HEK293 (cell line): ENCODE data around the gene MALSU1.
A peak's percentile ranks its signal among the peaks of the same experiment; 100 is the strongest.

Experiments used
- CTCF ChIA-PET: fragments of 350-600 bp; formaldehyde crosslinking; extraction: SDS; loops from one replicate; lab custom pipeline; 2021; ENCODE audit warnings: antibody characterized with exemption; lab: Yijun Ruan, JAX
- POLR2A ChIA-PET: fragments of 300-600 bp; formaldehyde crosslinking; extraction: SDS; loops from one replicate; lab custom pipeline; 2020; ENCODE audit warnings: antibody characterized with exemption, inconsistent platforms; lab: Yijun Ruan, JAX
- H3K27ac ChIP-seq: fragments of 200-500 bp; sonication (Bioruptor generic); 2 replicates; pipeline ENCODE4 v1.5.1; 2014; ENCODE audit warnings: low read depth, low read length, control low read depth, inconsistent platforms; ENCODE audit errors: extremely low read depth
- H3K36me3 ChIP-seq, 2 experiments: fragments of 200-500 bp in 1 of 2; sonication (Bioruptor generic) in 1 of 2; 1 replicate in 1 of 2; 2 replicates in 1 of 2; pipeline ENCODE4 v1.5.1; 2014 to 2017; ENCODE audit warnings: inconsistent platforms in 2 of 2, low read length in 2 of 2; ENCODE audit not compliant: control insufficient read depth in 2 of 2, insufficient read depth in 1 of 2
- H3K4me1 ChIP-seq: fragments of 200-500 bp; sonication (Bioruptor generic); 2 replicates; pipeline ENCODE4 v1.5.1; 2014; ENCODE audit warnings: mild to moderate bottlenecking, low read length, inconsistent platforms; ENCODE audit not compliant: control insufficient read depth, insufficient read depth
- H3K4me3 ChIP-seq: 2 replicates; pipeline ENCODE4 v1.5.1; 2011; ENCODE audit warnings: low read depth, mild to moderate bottlenecking, control low read depth, low read length, moderate library complexity
- H3K9me3 ChIP-seq: fragments of 200-500 bp; sonication (Bioruptor generic); 2 replicates; pipeline ENCODE4 v1.5.1; 2014; ENCODE audit warnings: low read depth, low read length, inconsistent platforms; ENCODE audit not compliant: control insufficient read depth, insufficient read depth
- KLF9 ChIP-seq: fragments of 450-650 bp; formaldehyde crosslinking; IDR thresholded peaks from 2 replicates; pipeline ENCODE4 v1.5.1; 2016; ENCODE audit warnings: missing biosample characterization, missing genetic modification characterization, low read depth
- MZF1 ChIP-seq: fragments of 450-650 bp; formaldehyde crosslinking; IDR thresholded peaks from 2 replicates; pipeline ENCODE4 v1.5.1; 2017; ENCODE audit warnings: missing biosample characterization, missing genetic modification characterization, borderline replicate concordance
- SCRT2 ChIP-seq: fragments of 450-650 bp; formaldehyde crosslinking; IDR thresholded peaks from 2 replicates; pipeline ENCODE4 v1.5.1; 2016; ENCODE audit warnings: missing biosample characterization, missing genetic modification characterization
- SP7 ChIP-seq: fragments of 450-650 bp; formaldehyde crosslinking; IDR thresholded peaks from 2 replicates; pipeline ENCODE4 v1.5.1; 2016; ENCODE audit warnings: missing biosample characterization, missing genetic modification characterization
- ZBTB17 ChIP-seq: fragments of 450-650 bp; formaldehyde crosslinking; IDR thresholded peaks from 2 replicates; pipeline ENCODE4 v1.5.1; 2016; ENCODE audit warnings: missing biosample characterization, missing genetic modification characterization
- ZBTB21 ChIP-seq: fragments of 450-650 bp; formaldehyde crosslinking; IDR thresholded peaks from 2 replicates; pipeline ENCODE4 v1.5.1; 2017; ENCODE audit warnings: missing biosample characterization, missing genetic modification characterization
- ZEB2 ChIP-seq: fragments of 450-650 bp; formaldehyde crosslinking; IDR thresholded peaks from 2 replicates; pipeline ENCODE4 v1.5.1; 2016; ENCODE audit warnings: missing biosample characterization, missing genetic modification characterization
- ZNF146 ChIP-seq: fragments of 450-650 bp; formaldehyde crosslinking; IDR thresholded peaks from 2 replicates; pipeline ENCODE4 v1.5.1; 2016; ENCODE audit warnings: missing biosample characterization, missing genetic modification characterization
- ZNF221 ChIP-seq: fragments of 450-650 bp; formaldehyde crosslinking; IDR thresholded peaks from 2 replicates; pipeline ENCODE4 v1.5.1; 2017; ENCODE audit warnings: missing biosample characterization, missing genetic modification characterization, borderline replicate concordance
- ZNF48 ChIP-seq: fragments of 450-650 bp; formaldehyde crosslinking; IDR thresholded peaks from 2 replicates; pipeline ENCODE4 v1.5.1; 2016; ENCODE audit warnings: missing biosample characterization, missing genetic modification characterization
- ZNF514 ChIP-seq: fragments of 450-650 bp; formaldehyde crosslinking; IDR thresholded peaks from 2 replicates; pipeline ENCODE4 v1.5.1; 2016; ENCODE audit warnings: missing biosample characterization, missing genetic modification characterization
- ZNF529 ChIP-seq: fragments of 450-650 bp; formaldehyde crosslinking; IDR thresholded peaks from 2 replicates; pipeline ENCODE4 v1.5.1; 2017; ENCODE audit warnings: missing genetic modification characterization, missing biosample characterization; ENCODE audit not compliant: insufficient replicate concordance
- ZNF629 ChIP-seq: fragments of 450-650 bp; formaldehyde crosslinking; IDR thresholded peaks from 2 replicates; pipeline ENCODE4 v1.5.1; 2017; ENCODE audit warnings: missing biosample characterization, missing genetic modification characterization
- ZNF660 ChIP-seq: fragments of 450-650 bp; IDR thresholded peaks from 2 replicates; pipeline ENCODE4 v1.5.1; 2018; ENCODE audit warnings: missing biosample characterization, mild to moderate bottlenecking, missing genetic modification characterization
- ZNF670 ChIP-seq: fragments of 450-650 bp; formaldehyde crosslinking; IDR thresholded peaks from 2 replicates; pipeline ENCODE4 v1.5.1; 2016; ENCODE audit warnings: missing biosample characterization, missing genetic modification characterization, low read depth
- ZNF785 ChIP-seq: fragments of 450-650 bp; formaldehyde crosslinking; IDR thresholded peaks from 2 replicates; pipeline ENCODE4 v1.5.1; 2016; ENCODE audit warnings: missing biosample characterization, missing genetic modification characterization
- TF ChIP-seq, protein P1 (sequence below): fragments of 450-650 bp; formaldehyde crosslinking; IDR thresholded peaks from 2 replicates; pipeline ENCODE4 v1.5.1; 2016; ENCODE audit warnings: missing biosample characterization, missing genetic modification characterization, low read depth
- TF ChIP-seq, protein P2 (sequence below): fragments of 450-650 bp; formaldehyde crosslinking; IDR thresholded peaks from 2 replicates; pipeline ENCODE4 v1.5.1; 2016; ENCODE audit warnings: missing biosample characterization, missing genetic modification characterization
- TF ChIP-seq, protein P3 (sequence below): fragments of 450-650 bp; formaldehyde crosslinking; IDR thresholded peaks from 2 replicates; pipeline ENCODE4 v1.5.1; 2016; ENCODE audit warnings: missing biosample characterization, missing genetic modification characterization

Gene MALSU1

DNA sequence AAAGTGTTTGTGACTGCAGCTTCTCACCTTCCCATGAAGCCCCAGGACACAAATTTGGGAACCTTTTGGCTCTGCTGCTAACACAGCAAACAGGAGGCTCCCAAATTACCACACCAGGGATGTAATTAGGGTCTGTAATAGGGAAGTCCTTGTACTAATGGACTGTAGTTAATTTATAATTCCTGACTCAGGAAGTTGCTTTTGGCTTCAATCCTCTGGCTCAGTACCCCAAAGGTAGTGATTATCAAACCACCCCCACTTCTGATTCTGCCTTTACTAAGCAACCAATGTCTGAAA, 3.8 kb upstream of the MALSU1 start:
- H3K4me3 ChIP-seq: no peak overlapping the region
- no peaks in the 10 kb centered on the region for H3K9me3 ChIP-seq
- H3K36me3 ChIP-seq: no peaks in the 10 kb centered on the region
- TF ChIP-seq ZEB2 (tag by site-specific recombination) (no peak), SP7 (peak; percentile 63)
- no peak overlapping the region for H3K27ac ChIP-seq
- CTCF ChIA-PET: interaction anchor here (0.6 to 1.1 kb wide), 2 partner anchors 12 to 19 kb away, joined by 3 read pairs; no protein-coding TSS in a partner anchor
- POLR2A ChIA-PET: no interaction called here
- peaks cover 2% of the 10 kb centered on the region for H3K4me1 ChIP-seq

DNA sequence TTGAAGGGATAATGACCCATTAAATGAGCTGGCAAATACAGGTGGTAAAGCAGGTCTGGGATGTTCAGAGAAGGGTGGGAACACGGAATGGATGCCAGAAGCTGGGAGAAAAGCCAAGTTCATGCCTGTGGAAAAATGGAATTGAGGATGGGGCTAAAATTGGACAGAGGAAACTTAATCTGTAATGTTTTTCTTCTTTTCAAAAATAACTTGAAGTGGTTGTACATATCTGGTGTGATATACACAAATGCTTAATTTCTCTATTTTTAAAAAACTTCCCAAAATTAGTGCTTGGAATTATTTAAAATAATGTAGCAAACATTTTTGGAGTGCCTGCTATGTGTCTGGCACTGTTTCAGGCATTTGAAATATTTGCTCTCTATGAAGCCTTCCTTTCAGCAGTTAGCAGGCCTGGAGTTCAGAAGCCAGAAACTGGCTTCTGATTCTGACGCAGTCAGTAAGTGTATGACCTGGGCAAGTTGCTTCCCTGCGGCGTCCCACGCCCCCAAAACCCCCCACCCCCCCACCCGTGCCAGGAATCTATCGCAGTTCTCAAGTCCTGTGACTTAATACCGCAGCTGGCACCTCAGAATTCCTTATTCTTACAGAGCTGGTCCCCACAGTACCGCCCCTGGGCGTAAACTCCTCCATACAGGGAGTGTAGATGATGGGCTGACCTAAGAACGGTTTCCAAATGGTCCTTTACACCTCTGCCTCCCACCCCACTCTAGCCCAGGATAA, 828 bp upstream of the MALSU1 start:
- TF ChIP-seq ZNF660 (tag by site-specific recombination) (no peak), MZF1 (tag by site-specific recombination) (no peak), ZNF629 (tag by site-specific recombination) (no peak), ZNF670 (tag by site-specific recombination) (no peak), ZBTB21 (no peak), SCRT2 (no peak), ZNF785 (tag by site-specific recombination) (no peak), ZNF48 (tag by site-specific recombination) (no peak), ZNF146 (no peak), KLF9 (tag by site-specific recombination) (no peak), ZBTB17 (no peak), ZNF221 (no peak), ZNF514 (tag by site-specific recombination) (no peak), ZNF529 (tag by site-specific recombination) (no peak)
- TF ChIP-seq, protein P1, sequence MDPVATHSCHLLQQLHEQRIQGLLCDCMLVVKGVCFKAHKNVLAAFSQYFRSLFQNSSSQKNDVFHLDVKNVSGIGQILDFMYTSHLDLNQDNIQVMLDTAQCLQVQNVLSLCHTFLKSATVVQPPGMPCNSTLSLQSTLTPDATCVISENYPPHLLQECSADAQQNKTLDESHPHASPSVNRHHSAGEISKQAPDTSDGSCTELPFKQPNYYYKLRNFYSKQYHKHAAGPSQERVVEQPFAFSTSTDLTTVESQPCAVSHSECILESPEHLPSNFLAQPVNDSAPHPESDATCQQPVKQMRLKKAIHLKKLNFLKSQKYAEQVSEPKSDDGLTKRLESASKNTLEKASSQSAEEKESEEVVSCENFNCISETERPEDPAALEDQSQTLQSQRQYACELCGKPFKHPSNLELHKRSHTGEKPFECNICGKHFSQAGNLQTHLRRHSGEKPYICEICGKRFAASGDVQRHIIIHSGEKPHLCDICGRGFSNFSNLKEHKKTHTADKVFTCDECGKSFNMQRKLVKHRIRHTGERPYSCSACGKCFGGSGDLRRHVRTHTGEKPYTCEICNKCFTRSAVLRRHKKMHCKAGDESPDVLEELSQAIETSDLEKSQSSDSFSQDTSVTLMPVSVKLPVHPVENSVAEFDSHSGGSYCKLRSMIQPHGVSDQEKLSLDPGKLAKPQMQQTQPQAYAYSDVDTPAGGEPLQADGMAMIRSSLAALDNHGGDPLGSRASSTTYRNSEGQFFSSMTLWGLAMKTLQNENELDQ: no peak
- TF ChIP-seq, protein P2, sequence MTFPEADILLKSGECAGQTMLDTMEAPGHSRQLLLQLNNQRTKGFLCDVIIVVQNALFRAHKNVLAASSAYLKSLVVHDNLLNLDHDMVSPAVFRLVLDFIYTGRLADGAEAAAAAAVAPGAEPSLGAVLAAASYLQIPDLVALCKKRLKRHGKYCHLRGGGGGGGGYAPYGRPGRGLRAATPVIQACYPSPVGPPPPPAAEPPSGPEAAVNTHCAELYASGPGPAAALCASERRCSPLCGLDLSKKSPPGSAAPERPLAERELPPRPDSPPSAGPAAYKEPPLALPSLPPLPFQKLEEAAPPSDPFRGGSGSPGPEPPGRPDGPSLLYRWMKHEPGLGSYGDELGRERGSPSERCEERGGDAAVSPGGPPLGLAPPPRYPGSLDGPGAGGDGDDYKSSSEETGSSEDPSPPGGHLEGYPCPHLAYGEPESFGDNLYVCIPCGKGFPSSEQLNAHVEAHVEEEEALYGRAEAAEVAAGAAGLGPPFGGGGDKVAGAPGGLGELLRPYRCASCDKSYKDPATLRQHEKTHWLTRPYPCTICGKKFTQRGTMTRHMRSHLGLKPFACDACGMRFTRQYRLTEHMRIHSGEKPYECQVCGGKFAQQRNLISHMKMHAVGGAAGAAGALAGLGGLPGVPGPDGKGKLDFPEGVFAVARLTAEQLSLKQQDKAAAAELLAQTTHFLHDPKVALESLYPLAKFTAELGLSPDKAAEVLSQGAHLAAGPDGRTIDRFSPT (tag by site-specific recombination): no peak
- TF ChIP-seq, protein P3, sequence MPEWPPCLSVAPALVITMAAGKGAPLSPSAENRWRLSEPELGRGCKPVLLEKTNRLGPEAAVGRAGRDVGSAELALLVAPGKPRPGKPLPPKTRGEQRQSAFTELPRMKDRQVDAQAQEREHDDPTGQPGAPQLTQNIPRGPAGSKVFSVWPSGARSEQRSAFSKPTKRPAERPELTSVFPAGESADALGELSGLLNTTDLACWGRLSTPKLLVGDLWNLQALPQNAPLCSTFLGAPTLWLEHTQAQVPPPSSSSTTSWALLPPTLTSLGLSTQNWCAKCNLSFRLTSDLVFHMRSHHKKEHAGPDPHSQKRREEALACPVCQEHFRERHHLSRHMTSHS (tag by site-specific recombination): no peak
- Histone ChIP-seq H3K4me3 (peak overlapping the region; percentile 6; the same call in 1 of the 2 replicates), H3K9me3 (no peaks in the 10 kb centered on the region), H3K27ac (peak overlapping the region; percentile 60), H3K36me3 (peaks cover 14 to 18% of the 10 kb centered on the region in 2 experiments; a peak in 2 of 3 replicates), H3K4me1 (peaks cover 2% of the 10 kb centered on the region; the same call in 1 of the 2 replicates)
- POLR2A ChIA-PET: interaction anchor here (0.5 to 3.1 kb wide), 9 partner anchors 10 to 722 kb away, joined by 3 to 15 read pairs (median 5); no protein-coding TSS in a partner anchor
- CTCF ChIA-PET: interaction anchor here (2.0 kb wide), 1 partner anchor 22 kb away, joined by 9 read pairs; no protein-coding TSS in a partner anchor
